SK-N-SH (cell line): Measurements from ENCODE around the gene DNAH1.

Experiments used
- CTCF ChIP-seq: fragments of 200-600 bp; sonication (generic); IDR thresholded peaks from 2 replicates; pipeline ENCODE4 v1.6.1; 2017; ENCODE audit warnings: antibody characterized with exemption, mild to moderate bottlenecking, moderate library complexity
- MAX ChIP-seq: IDR thresholded peaks from 2 replicates; pipeline ENCODE4 v1.4.0; 2012; ENCODE audit warnings: low read depth
- NRF1 ChIP-seq: IDR thresholded peaks from 2 replicates; pipeline ENCODE4 v1.6.1; 2012; ENCODE audit warnings: low read depth, mild to moderate bottlenecking, low read length
- RFX5 ChIP-seq: IDR thresholded peaks from 2 replicates; pipeline ENCODE4 v1.6.1; 2012; ENCODE audit warnings: mild to moderate bottlenecking, improper control_type of control experiment, low read length
- TCF12 ChIP-seq: IDR thresholded peaks from 2 replicates; pipeline ENCODE4 v1.4.0; 2012

GRCh38 chr3:52428151-52429005, 112.3 kb downstream of the DNAH1 start:
- TF ChIP-seq CTCF (peak; percentile 85), NRF1 (0 out of 2 replicates have a peak, but pooled peaks have one; percentile 9), MAX (no peak), TCF12 (no peak), RFX5 (no peak)
